Keratinocyte (primary cell): ENCODE results near the gene ADAM12. TPM values are rescaled to one million over a fixed set of nuclear protein-coding genes. Genes with fewer than 3 reads are reported as not detected.

ENCODE experiments used
- DNase-seq: peaks from one replicate; pipeline ENCODE4 v3.0.0-alpha.2; 2011; ENCODE audit warnings: low read depth, missing footprints, low spot score
- FAIRE-seq: peaks from 2 replicates; lab custom pipeline; 2011; peaks lifted over from hg19 to GRCh38; lab: Jason Lieb, UNC
- H2AFZ ChIP-seq: 2 replicates; pipeline ENCODE4 v1.6.0; 2012; ENCODE audit warnings: low read length, control low read depth, inconsistent platforms; ENCODE audit not compliant: control insufficient read depth
- H3K27ac ChIP-seq: 2 replicates; pipeline ENCODE4 v1.5.1; 2011; ENCODE audit warnings: low read length; ENCODE audit not compliant: control insufficient read depth, insufficient read depth
- H3K27me3 ChIP-seq: 3 replicates; pipeline ENCODE4 v1.6.0; 2011; ENCODE audit warnings: low read length; ENCODE audit not compliant: control insufficient read depth, insufficient read depth; ENCODE audit errors: extremely low read depth
- H3K36me3 ChIP-seq, 2 experiments: 2 replicates in 1 of 2; 3 replicates in 1 of 2; pipeline ENCODE4 v1.5.1; 2011; ENCODE audit warnings: low read length in 2 of 2, mild to moderate bottlenecking in 1 of 2; ENCODE audit not compliant: control insufficient read depth in 2 of 2, insufficient read depth in 2 of 2; ENCODE audit errors: extremely low read depth in 1 of 2
- H3K4me1 ChIP-seq: 3 replicates; pipeline ENCODE4 v1.5.1; 2011; ENCODE audit warnings: low read length; ENCODE audit not compliant: control insufficient read depth, insufficient read depth; ENCODE audit errors: extremely low read depth
- H3K4me2 ChIP-seq: 3 replicates; pipeline ENCODE4 v1.6.0; 2011; ENCODE audit warnings: low read depth, low read length; ENCODE audit not compliant: control insufficient read depth, insufficient read depth; ENCODE audit errors: extremely low read depth
- H3K4me3 ChIP-seq, 3 experiments: fragments of 200-600 bp in 1 of 3; sonication (generic) in 1 of 3; 2 replicates in 2 of 3; 3 replicates in 1 of 3; pipeline ENCODE4 v1.5.1; 2011 to 2016; ENCODE audit warnings: low read length in 3 of 3, mild to moderate bottlenecking in 3 of 3, control low read depth in 2 of 3, inconsistent platforms in 1 of 3, low read depth in 1 of 3, mixed read lengths in 1 of 3, mixed run types in 1 of 3, moderate library complexity in 1 of 3; ENCODE audit not compliant: control insufficient read depth in 2 of 3, insufficient read depth in 2 of 3; ENCODE audit errors: extremely low read depth in 1 of 3
- H3K79me2 ChIP-seq: 2 replicates; pipeline ENCODE4 v1.6.0; 2012; ENCODE audit warnings: low read length; ENCODE audit not compliant: control insufficient read depth, insufficient read depth
- H3K9ac ChIP-seq: 3 replicates; pipeline ENCODE4 v1.6.0; 2011; ENCODE audit warnings: low read length; ENCODE audit not compliant: control insufficient read depth, insufficient read depth; ENCODE audit errors: extremely low read depth
- H3K9me1 ChIP-seq: 3 replicates; pipeline ENCODE4 v1.6.0; 2011; ENCODE audit warnings: low read length; ENCODE audit not compliant: control insufficient read depth, insufficient read depth; ENCODE audit errors: extremely low read depth
- H3K9me3 ChIP-seq: 2 replicates; pipeline ENCODE4 v1.5.1; 2012; ENCODE audit warnings: low read depth, low read length; ENCODE audit not compliant: control insufficient read depth
- H4K20me1 ChIP-seq: 3 replicates; pipeline ENCODE4 v1.6.0; 2011; ENCODE audit warnings: low read length; ENCODE audit not compliant: control insufficient read depth, insufficient read depth; ENCODE audit errors: extremely low read depth
- EZH2 ChIP-seq: IDR thresholded peaks from one replicate; pipeline ENCODE4 v1.6.1; 2012; ENCODE audit warnings: inconsistent platforms, mild to moderate bottlenecking, low read length, moderate library complexity
- dilution Hi-C: fragments of 300-500 bp; cut with MboI; formaldehyde crosslinking; loops from one replicate; pipeline ENCODE4 v1.7.0; 2020; ENCODE audit warnings: low sequenced_read_pairs; ENCODE audit not compliant: extremely low pct_ligation_motif_present
- polyA plus RNA-seq, 5 experiments: library from polyadenylated mRNA; depleted of rRNA in 3 of 5; stranded (reverse) in 3 of 5; stranded (forward) in 1 of 5; unstranded in 1 of 5; fragments of >200 nt; gene quantifications; 1 replicate in 1 of 5; 2 replicates in 3 of 5; 3 replicates in 1 of 5; pipeline versions ENCODE4 v1.2.1 to v1.2.3, GENCODE V29; 2011 to 2012; ENCODE audit warnings: missing spikeins in 2 of 5, low read depth in 1 of 5, low replicate concordance in 1 of 5
- TF ChIP-seq, protein P1 (sequence below), 3 experiments: IDR thresholded peaks in 1 of 3; conservative IDR thresholded peaks in 1 of 3; optimal IDR thresholded peaks in 1 of 3; 2 replicates in 2 of 3; 3 replicates in 1 of 3; pipeline versions ENCODE3 to v1.5.1; 2011; ENCODE audit warnings: low read length in 3 of 3, mild to moderate bottlenecking in 3 of 3, moderate library complexity in 2 of 3, control low read depth in 1 of 3, inconsistent platforms in 1 of 3; ENCODE audit not compliant: insufficient read depth in 2 of 3; ENCODE audit errors: extremely low read depth in 1 of 3

Gene ADAM12
- polyA plus RNA-seq, 1 donor (not counting 4 experiments of a cell fraction or from before 2014, with no cell fraction given) = 0.07 TPM

GRCh38 chr10:125983656-125984055 lies 404.6 kb downstream of the ADAM12 start:
- H3K27ac ChIP-seq = no peak overlapping the region
- no peaks in the 10 kb centered on the region for H3K27me3 ChIP-seq
- H3K4me2 ChIP-seq = no peak overlapping the region
- FAIRE-seq (no peak), DNase-seq (no peak)
- no peaks in the 10 kb centered on the region for H4K20me1 ChIP-seq
- H3K9me3 ChIP-seq = no peaks in the 10 kb centered on the region
- dilution Hi-C loops = no loop called here
- no peaks in the 10 kb centered on the region for H3K79me2 ChIP-seq
- no peak for TF ChIP-seq EZH2
- TF ChIP-seq, protein P1, sequence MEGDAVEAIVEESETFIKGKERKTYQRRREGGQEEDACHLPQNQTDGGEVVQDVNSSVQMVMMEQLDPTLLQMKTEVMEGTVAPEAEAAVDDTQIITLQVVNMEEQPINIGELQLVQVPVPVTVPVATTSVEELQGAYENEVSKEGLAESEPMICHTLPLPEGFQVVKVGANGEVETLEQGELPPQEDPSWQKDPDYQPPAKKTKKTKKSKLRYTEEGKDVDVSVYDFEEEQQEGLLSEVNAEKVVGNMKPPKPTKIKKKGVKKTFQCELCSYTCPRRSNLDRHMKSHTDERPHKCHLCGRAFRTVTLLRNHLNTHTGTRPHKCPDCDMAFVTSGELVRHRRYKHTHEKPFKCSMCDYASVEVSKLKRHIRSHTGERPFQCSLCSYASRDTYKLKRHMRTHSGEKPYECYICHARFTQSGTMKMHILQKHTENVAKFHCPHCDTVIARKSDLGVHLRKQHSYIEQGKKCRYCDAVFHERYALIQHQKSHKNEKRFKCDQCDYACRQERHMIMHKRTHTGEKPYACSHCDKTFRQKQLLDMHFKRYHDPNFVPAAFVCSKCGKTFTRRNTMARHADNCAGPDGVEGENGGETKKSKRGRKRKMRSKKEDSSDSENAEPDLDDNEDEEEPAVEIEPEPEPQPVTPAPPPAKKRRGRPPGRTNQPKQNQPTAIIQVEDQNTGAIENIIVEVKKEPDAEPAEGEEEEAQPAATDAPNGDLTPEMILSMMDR (optimal IDR thresholded peaks at IDR 0.05 in 1 of 3, IDR thresholded peaks at IDR 0.05 in 1 of 3, conservative IDR thresholded peaks at IDR 0.05 in 1 of 3; ENCODE audit: extremely low read depth in 1 of 3, insufficient read depth in 2 of 3, low read length in 3 of 3) = no peak
- no peaks in the 10 kb centered on the region for H3K36me3 ChIP-seq
- H2AFZ ChIP-seq = no peak overlapping the region
- no peaks in the 10 kb centered on the region for H3K4me1 ChIP-seq
- no peaks in the 10 kb centered on the region for H3K9me1 ChIP-seq
- no peak overlapping the region for H3K9ac ChIP-seq
- H3K4me3 ChIP-seq = no peak overlapping the region

- Histone ChIP-seq H3K9me1 (no peaks in the 10 kb centered on the region), H3K4me1 (no peaks in the 10 kb centered on the region), H3K4me2 (no peak overlapping the region), H2AFZ (no peak overlapping the region), H3K27ac (no peak overlapping the region), H4K20me1 (no peaks in the 10 kb centered on the region), H3K4me3 (no peak overlapping the region), H3K27me3 (no peaks in the 10 kb centered on the region), H3K9me3 (no peaks in the 10 kb centered on the region), H3K9ac (no peak overlapping the region), H3K79me2 (no peaks in the 10 kb centered on the region), H3K36me3 (no peaks in the 10 kb centered on the region)
- dilution Hi-C loops = no loop called here
- DNase-seq = no peak
- no peak for TF ChIP-seq EZH2
- TF ChIP-seq, protein P1 (optimal IDR thresholded peaks at IDR 0.05 in 1 of 3, IDR thresholded peaks at IDR 0.05 in 1 of 3, conservative IDR thresholded peaks at IDR 0.05 in 1 of 3; ENCODE audit: extremely low read depth in 1 of 3, insufficient read depth in 2 of 3, low read length in 3 of 3) = no peak
- FAIRE-seq = no peak
Observed at GRCh38 chr10:125983161-125983560, 405.1 kb downstream of the ADAM12 start.
